ENCODE results near the gene NFATC3. TPM values are rescaled to one million over a fixed set of nuclear protein-coding genes. Genes with fewer than 3 reads are reported as not detected.
A peak's percentile ranks its signal among the peaks of the same experiment; 100 is the strongest.

The NFATC3 gene
- total and polyA plus RNA-seq, 2 of the 8 experiments (the other 6 are each of a cell fraction or from before 2014, with no cell fraction given) = 17.6 to 34.5 TPM

- no peaks in the 10 kb centered on the region for H3K9me3 ChIP-seq (ENCODE audit: insufficient read depth in 2 of 2, low read depth in 1 of 2, low read length in 1 of 2)
- DNase-seq (ENCODE audit: low read depth in 1 of 2, low spot score in 2 of 2) = peak in 1 of 2 experiments; percentile 28
Measured at GRCh38 chr16:68074850-68075555, 10.2 kb upstream of the NFATC3 start.

More at GRCh38 chr16:68074850-68075555, 10.2 kb upstream of the NFATC3 start:
- H3K79me2 ChIP-seq (ENCODE audit: control insufficient read depth in 1 of 2, insufficient read depth in 2 of 2, low read length in 2 of 2) = no peaks in the 10 kb centered on the region
- H3K27me3 ChIP-seq (replicated peaks in 1 of 4; ENCODE audit: control insufficient read depth in 3 of 4, extremely low read depth in 1 of 4, insufficient read depth in 3 of 4, low read length in 3 of 4) = no peaks in the 10 kb centered on the region
- no peak overlapping the region for H2BK12ac ChIP-seq (ENCODE audit: low read depth, low read length)
- no peak overlapping the region for H3K4ac ChIP-seq (replicated peaks; ENCODE audit: insufficient read length, low read depth, low read length)
- H4K91ac ChIP-seq (replicated peaks; ENCODE audit: insufficient read length, low read length) = no peak overlapping the region
- no peaks in the 10 kb centered on the region for H3K23me2 ChIP-seq (ENCODE audit: low read depth, low read length)
- no peaks in the 10 kb centered on the region for H3K79me1 ChIP-seq (ENCODE audit: low read depth, low read length)
- TF ChIP-seq POU5F1 (IDR thresholded peaks at IDR 0.05; ENCODE audit: low read depth, low read length) = no peak
- H3K4me2 ChIP-seq (ENCODE audit: insufficient read depth in 1 of 2, low read depth in 2 of 2, low read length in 2 of 2) = no peak overlapping the region
- H3K27ac ChIP-seq (ENCODE audit: low read depth, low read length) = no peak overlapping the region
- no peak overlapping the region for H3K56ac ChIP-seq (replicated peaks; ENCODE audit: insufficient read length, low read depth, low read length)
- H4K8ac ChIP-seq (ENCODE audit: extremely low read depth, insufficient read depth, low read length) = no peak overlapping the region; the same call in 1 of the 2 replicates
- H3K14ac ChIP-seq (ENCODE audit: insufficient read length) = no peak overlapping the region
- no peak overlapping the region for H3K23ac ChIP-seq (ENCODE audit: insufficient read length)
- no peak overlapping the region for H3K4me3 ChIP-seq (ENCODE audit: extremely low read depth in 1 of 4, insufficient read depth in 2 of 4, low read depth in 3 of 4, low read length in 4 of 4)
- H2AFZ ChIP-seq (ENCODE audit: low read length) = no peak overlapping the region
- peaks cover 18 to 43% (median 39%) of the 10 kb centered on the region in 4 experiments; a peak in 7 of 8 replicates for H3K36me3 ChIP-seq (ENCODE audit: control insufficient read depth in 2 of 4, insufficient read depth in 4 of 4, low read length in 3 of 4)
- H2BK15ac ChIP-seq (ENCODE audit: low read length) = no peak overlapping the region
- no peak overlapping the region for H2AK5ac ChIP-seq (ENCODE audit: low read depth, low read length)
- no peak overlapping the region for H2BK120ac ChIP-seq (replicated peaks; ENCODE audit: low read depth, low read length)
- H2BK5ac ChIP-seq (ENCODE audit: low read depth, low read length) = no peak overlapping the region
- no peaks in the 10 kb centered on the region; a peak in 1 of 7 replicates for H3K4me1 ChIP-seq (replicated peaks in 1 of 4; ENCODE audit: control insufficient read depth in 3 of 4, insufficient read depth in 4 of 4, low read length in 3 of 4)
- no peak overlapping the region for H3K9ac ChIP-seq (replicated peaks in 1 of 4; ENCODE audit: extremely low read depth in 1 of 4, low read depth in 3 of 4, low read length in 3 of 4)
- no peak overlapping the region for H4K5ac ChIP-seq (ENCODE audit: insufficient read length, low read depth, low read length)
- FAIRE-seq = no peak
- CTCF ChIA-PET (ENCODE audit: partially characterized antibody) = interaction anchor here (0.9 to 2.7 kb wide), 6 partner anchors 9 to 155 kb away, joined by 3 to 26 read pairs (median 4); no protein-coding TSS in a partner anchor
- H4K20me1 ChIP-seq (replicated peaks in 1 of 2; ENCODE audit: control insufficient read depth in 1 of 2, insufficient read depth in 2 of 2, low read length in 2 of 2) = peaks cover 0 to 4% of the 10 kb centered on the region in 2 experiments
- no peak overlapping the region for H2BK20ac ChIP-seq (ENCODE audit: low read length)
- POLR2A ChIA-PET (ENCODE audit: partially characterized antibody) = interaction anchor here (0.9 to 4.9 kb wide), 2 partner anchors 9 to 162 kb away, joined by 3 to 27 read pairs; partner anchors contain the start of gene NFATC3
- 87% methylated on average over 6 of the region's 6 CpGs; no CpG with 5 or more reads in 1 of the 2 experiments for WGBS, 2 experiments (ENCODE audit: extremely low coverage in 1 of 2, insufficient coverage in 1 of 2, insufficient read length in 1 of 2, insufficient replicate concordance in 2 of 2, low coverage in 1 of 2, low lambda C conversion rate in 2 of 2, missing lambda C conversion rate in 1 of 2)
- no peak overlapping the region for H3K18ac ChIP-seq (ENCODE audit: extremely low read depth, low read length)

Data from H1 (cell line).